ENCODE measurements around the gene MN1.

GRCh38 chr22:27754247-27754887 lies 47.2 kb downstream of the MN1 start:
- TF ChIP-seq TAF1 (IDR thresholded peaks at IDR 0.05; ENCODE audit: low read depth, low read length) (no peak), POLR2A (IDR thresholded peaks at IDR 0.05; ENCODE audit: low read depth, low read length) (no peak), PAX5 (IDR thresholded peaks at IDR 0.05; ENCODE audit: insufficient read depth, low read length, severe bottlenecking) (no peak), POLR2AphosphoS5 (IDR thresholded peaks at IDR 0.05; ENCODE audit: low read depth, low read length) (no peak), SPI1 (IDR thresholded peaks at IDR 0.05; ENCODE audit: low read depth, low read length) (no peak), POU2F2 (IDR thresholded peaks at IDR 0.05; ENCODE audit: low read depth, low read length) (no peak)
